SH-SY5Y (cell line): ENCODE data around the gene EPB42.

Source experiments
- GATA2 ChIP-seq: IDR thresholded peaks from 2 replicates; pipeline ENCODE4 v1.6.1; 2011; ENCODE audit warnings: mild to moderate bottlenecking, low read depth, low read length
- GATA3 ChIP-seq: IDR thresholded peaks from 2 replicates; pipeline ENCODE4 v1.6.1; 2011; ENCODE audit warnings: low read depth, mild to moderate bottlenecking, low read length, moderate library complexity

GRCh38 chr15:43187544-43188155, 33.2 kb downstream of the EPB42 start:
- no peak for TF ChIP-seq GATA2
- no peak for TF ChIP-seq GATA3
